TTC549 (cell line): Measurements from ENCODE around the gene CHCHD1.
"Not testable (repeated sequence)": the region's sequence is repeated elsewhere in the genome, so short reads cannot be mapped to it uniquely, and the experiment has no call there.

Source experiments
- FAIRE-seq: peaks from 2 replicates; lab custom pipeline; 2012; peaks lifted over from hg19 to GRCh38; lab: Jason Lieb, UNC

CHCHD1 gene

DNA sequence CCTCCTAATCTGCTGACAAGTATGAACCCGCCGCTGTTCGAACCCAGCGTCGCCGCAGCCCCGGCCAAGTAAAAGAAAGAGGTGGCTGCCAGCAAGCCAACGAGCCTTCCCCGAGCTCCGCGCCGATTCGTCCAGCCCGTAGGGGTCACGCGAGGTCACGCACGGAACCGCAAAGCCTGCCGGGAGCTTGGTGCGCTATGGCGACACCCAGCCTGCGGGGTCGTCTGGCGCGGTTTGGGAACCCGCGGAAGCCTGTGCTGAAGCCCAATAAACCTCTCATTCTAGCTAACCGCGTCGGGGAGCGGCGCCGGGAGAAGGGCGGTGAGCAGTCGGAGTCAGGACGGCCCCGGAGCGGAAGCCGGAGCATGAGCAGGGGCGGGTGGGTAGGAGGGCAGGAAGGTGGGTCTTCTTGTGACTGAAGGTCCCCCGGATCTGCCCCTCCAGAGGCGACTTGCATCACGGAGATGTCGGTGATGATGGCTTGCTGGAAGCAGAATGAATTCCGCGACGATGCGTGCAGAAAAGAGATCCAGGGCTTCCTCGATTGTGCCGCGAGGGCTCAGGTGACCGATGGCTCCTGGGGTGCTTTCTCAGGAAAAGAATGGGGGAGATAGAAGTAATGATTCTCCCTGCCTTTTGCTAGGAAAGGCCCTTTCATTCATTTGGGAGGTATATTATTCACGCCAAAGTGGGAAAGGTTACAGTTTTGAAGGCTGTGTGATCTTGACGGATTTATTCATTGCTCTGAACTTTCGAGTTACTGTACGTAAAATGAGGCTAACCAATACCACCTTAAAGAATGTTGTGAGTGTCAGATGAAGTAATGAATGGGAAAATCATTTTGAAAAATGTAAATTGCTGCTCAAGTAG lies at the start of gene CHCHD1:
Gene CHCHD1 (plus strand): TSS at position 170 of the 870 bp plus-strand sequence. CDS start 28 bp downstream, at position 198.
- no peak for FAIRE-seq

- no peak for FAIRE-seq
These were observed 49.4 kb upstream of the CHCHD1 start for GRCh38 chr10:73732426-73732825.

GRCh38 chr10:73732931-73733623 lies 48.8 kb upstream of the CHCHD1 start:
- no peak for FAIRE-seq

DNA sequence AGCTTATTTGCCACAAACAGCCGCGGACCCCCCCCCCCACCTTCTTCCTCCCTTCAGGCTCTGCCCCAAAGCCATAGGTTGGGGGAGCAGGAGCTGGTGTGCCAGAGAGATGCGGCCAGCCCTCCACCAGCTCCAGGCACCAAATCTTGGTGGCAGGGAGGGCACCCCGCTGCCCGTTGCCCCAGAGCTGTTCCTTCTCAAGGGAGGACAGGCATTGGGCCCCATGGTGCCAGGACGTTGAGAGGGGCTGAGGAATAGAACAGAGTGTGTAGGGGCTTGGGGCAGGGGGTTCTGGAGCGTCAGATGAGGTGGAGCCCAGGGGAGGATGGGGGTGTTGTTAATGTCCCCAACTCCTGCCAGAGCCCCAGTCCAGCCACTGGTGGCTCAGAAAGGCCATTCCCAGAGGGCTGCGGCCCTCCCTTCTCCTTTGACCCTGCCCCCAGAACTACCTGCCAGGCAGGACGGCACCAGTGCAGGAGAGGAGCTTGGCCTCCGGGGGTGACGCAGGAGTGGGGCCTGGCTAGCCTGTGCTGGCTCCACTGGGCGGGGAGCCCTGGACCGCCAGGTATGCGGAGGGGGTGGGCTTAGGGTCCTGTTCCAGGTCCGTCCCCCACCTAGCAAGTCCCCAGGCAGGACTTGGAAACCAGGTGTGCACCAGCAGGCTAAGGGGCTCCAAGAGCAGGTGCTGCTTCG lies 47.7 kb upstream of the CHCHD1 start:
- FAIRE-seq = no peak

- no peak for FAIRE-seq
These were observed 47.0 kb upstream of the CHCHD1 start for GRCh38 chr10:73734796-73735305.

GRCh38 chr10:73740501-73741254 lies 41.2 kb upstream of the CHCHD1 start:
- not testable (repeated sequence) for FAIRE-seq

DNA sequence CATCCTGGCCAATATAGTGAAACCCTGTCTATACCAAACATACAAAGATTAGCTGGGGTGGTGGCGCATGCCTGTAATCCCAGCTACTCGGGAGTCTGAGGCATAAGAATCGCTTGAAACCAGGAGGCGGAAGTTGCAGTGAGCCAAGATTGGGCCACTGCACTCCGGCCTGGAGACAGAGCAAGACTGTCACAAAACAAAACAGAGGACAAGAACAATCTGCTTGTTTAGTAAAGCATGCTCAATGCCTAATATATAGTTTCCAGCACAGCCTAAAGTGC lies 39.5 kb upstream of the CHCHD1 start:
- FAIRE-seq = no peak

GRCh38 chr10:73743327-73743904 lies 38.4 kb upstream of the CHCHD1 start:
- FAIRE-seq = no peak

DNA sequence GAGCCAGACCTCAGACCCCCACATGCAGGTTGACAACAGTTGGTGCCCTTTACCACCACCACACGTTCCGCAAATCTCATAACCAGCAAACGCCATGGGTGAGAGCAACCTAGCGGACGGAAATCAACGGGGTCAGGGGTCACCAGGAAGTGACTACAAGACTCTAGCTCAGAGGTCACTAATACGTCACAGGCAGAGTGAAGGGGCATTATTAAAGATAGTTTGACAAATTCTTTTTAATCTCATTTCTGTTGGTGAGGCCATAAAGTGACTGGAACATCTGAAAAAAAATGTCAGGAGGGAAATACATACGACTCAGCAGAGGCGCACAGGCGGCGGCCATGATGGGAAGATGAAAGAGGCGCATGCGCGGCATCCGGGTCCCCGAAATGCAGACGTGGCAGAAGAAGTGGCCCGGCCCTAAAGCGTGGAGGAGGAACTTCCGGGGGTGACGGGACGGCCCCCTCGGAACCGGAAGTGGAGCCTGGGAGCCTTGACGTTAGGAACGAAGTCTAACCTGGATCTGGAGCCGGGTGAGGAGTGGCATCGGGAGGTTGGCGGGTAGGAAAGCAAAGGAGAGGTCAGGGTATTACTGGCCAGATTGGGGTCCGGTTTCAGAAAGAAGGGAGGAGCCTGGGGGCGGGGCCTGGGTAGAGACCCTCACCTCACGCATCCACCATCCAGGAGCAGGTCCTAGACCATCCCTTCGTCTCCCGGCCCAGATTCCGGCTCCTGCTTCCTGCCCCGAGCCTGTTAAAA lies 37.8 kb upstream of the CHCHD1 start, which contains the start of gene SEC24C:
Gene SEC24C (plus strand): TSS at position 468 of the 759 bp plus-strand sequence. CDS start 2,461 bp downstream, outside the sequence.
- peak; percentile 29 for FAIRE-seq

GRCh38 chr10:73744664-73744975 lies 37.2 kb upstream of the CHCHD1 start:
- no peak for FAIRE-seq

- no peak for FAIRE-seq
These were observed 35.1 kb upstream of the CHCHD1 start for GRCh38 chr10:73746721-73747120.

- no peak for FAIRE-seq
These were observed 31.0 kb upstream of the CHCHD1 start for GRCh38 chr10:73750819-73751218.

- FAIRE-seq = no peak
These were observed 25.7 kb upstream of the CHCHD1 start for GRCh38 chr10:73756183-73756582.

- FAIRE-seq = no peak
These were observed 22.9 kb upstream of the CHCHD1 start for GRCh38 chr10:73758704-73759511.

DNA sequence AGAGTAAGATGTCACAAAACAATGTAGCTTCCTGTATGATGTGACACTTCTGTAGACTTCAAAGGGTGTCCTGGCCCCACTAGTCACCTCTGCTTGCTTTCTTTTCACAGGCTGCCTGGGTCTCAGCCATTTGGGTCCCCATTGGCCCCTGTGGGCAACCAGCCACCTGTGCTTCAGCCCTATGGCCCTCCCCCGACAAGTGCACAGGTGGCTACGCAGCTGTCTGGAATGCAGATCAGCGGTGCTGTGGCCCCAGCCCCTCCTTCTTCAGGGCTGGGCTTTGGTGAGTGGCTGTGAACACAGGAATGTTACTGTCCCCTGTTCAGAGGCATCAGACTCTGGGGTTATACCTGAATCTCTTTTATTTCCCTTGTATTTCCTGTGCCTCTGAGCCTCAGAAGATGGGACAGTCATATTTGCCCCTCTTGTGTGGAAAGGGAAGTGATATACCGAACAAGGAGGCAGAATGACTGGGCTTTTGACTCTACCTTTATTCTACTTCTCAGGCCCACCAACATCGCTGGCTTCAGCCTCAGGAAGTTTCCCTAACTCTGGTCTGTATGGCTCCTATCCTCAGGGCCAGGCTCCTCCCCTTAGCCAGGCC lies 22.2 kb upstream of the CHCHD1 start:
- no peak for FAIRE-seq

GRCh38 chr10:73761781-73762180 lies 20.1 kb upstream of the CHCHD1 start:
- no peak for FAIRE-seq

DNA sequence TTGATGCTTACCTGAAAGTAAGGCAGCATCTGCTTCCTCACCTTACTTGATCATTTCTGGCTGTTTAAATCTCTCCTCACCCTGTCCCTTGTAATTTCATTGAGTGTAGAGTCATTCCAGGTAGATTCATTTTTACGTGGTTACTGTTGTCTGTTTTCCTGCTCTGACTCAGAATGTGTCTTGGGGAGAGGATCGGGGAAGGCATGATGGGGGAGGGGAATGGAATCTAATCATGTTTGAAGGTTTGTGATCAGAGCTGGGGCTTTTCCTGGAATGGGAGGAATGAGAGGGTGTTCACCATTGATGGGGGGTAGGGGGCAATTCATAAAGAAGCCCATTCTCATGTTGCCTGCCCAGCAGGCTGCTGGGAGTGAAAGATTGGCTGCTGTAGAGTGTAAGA lies 18.9 kb upstream of the CHCHD1 start:
- no peak for FAIRE-seq

DNA sequence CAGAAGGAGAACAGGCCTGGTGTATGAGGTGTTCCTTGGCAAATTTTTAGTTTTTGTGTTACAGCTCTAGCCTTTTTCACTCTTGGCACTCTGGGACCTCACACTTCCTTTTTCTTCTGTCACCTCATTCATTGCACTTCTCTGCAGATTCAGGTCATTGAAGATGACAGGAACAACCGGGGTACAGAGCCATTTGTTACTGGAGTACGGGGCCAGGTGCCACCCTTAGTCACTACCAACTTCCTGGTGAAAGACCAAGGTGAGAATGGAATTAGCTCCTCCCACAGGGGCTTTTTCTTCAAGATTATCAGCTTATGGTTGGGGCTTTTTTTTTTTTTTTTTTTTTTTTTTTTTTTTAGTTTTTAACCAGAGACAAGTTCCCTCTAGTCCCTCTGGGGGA lies 18.5 kb upstream of the CHCHD1 start:
- FAIRE-seq = no peak

GRCh38 chr10:73765066-73765465 lies 16.8 kb upstream of the CHCHD1 start:
- FAIRE-seq = no peak

- FAIRE-seq = no peak
These were observed 13.0 kb upstream of the CHCHD1 start for GRCh38 chr10:73768881-73769280.
